Lower lobe of right lung (tissue), 2 donors: ENCODE measurements around the gene SST. TPM values are rescaled to one million over a fixed set of nuclear protein-coding genes. Genes with fewer than 3 reads are reported as not detected.

Experiments
- ATAC-seq, 2 donors: fragments of 200-7000 bp; cut with Tn5 transposase; one replicate each; pipeline ENCODE4 v1.9.1; 2020 to 2022; ENCODE audit warnings: mild to moderate bottlenecking in 2 of 2, moderate library complexity in 2 of 2
- DNase-seq: peaks from one replicate; pipeline ENCODE4 v3.0.0-alpha.2; 2020
- H3K27ac ChIP-seq: fragments of 200-600 bp; one replicate; pipeline ENCODE4 v1.8.0; 2022
- H3K27me3 ChIP-seq: fragments of 200-600 bp; one replicate; pipeline ENCODE4 v1.8.0; 2022; ENCODE audit warnings: low read depth
- H3K36me3 ChIP-seq: fragments of 200-600 bp; one replicate; pipeline ENCODE4 v1.8.0; 2022; ENCODE audit warnings: mild to moderate bottlenecking
- H3K4me1 ChIP-seq: fragments of 200-600 bp; one replicate; pipeline ENCODE4 v1.8.0; 2022
- H3K4me3 ChIP-seq: fragments of 200-600 bp; one replicate; pipeline ENCODE4 v1.8.0; 2022; ENCODE audit warnings: mild to moderate bottlenecking
- H3K9me3 ChIP-seq: fragments of 200-600 bp; one replicate; pipeline ENCODE4 v1.8.0; 2022
- CTCF ChIP-seq: fragments of 200-600 bp; IDR thresholded peaks from one replicate; pipeline ENCODE4 v1.8.0; 2022; ENCODE audit warnings: antibody characterized with exemption, mild to moderate bottlenecking
- intact Hi-C: fragments of 100-400 bp; cut with DNase I; formaldehyde crosslinking; loops from one replicate; pipeline ENCODE4 v1.11.0; 2022
- total RNA-seq: library from RNA; stranded (reverse); fragmentation: NEBNext Ultra II Directional; extraction: Animal tissue kit (Norgen Biotek cat#: 25700); gene quantifications from one replicate; pipeline ENCODE4 v1.2.1, GENCODE V29; 2021
- donor health status: DM: no; HTN: yes; CAD: no; lungs with severe emphysema.

SST gene
- total RNA-seq, 1 donor from 2014 or later: not detected

GRCh38 chr3:187679638-187680396 is 9.6 kb upstream of the SST start:
- H3K27me3 ChIP-seq: peaks cover 5% of the 10 kb centered on the region
- DNase-seq (peak; percentile 74), ATAC-seq (peak; percentile 92 to 96)
- H3K27ac ChIP-seq: no peak overlapping the region
- H3K4me1 ChIP-seq: no peaks in the 10 kb centered on the region
- TF ChIP-seq CTCF: peak; percentile 93
- no peak overlapping the region for H3K4me3 ChIP-seq
- no peaks in the 10 kb centered on the region for H3K36me3 ChIP-seq
- intact Hi-C loops: loop anchor here (5.0 to 10.0 kb wide), 2 partner anchors 363 to 455 kb away; no protein-coding TSS in a partner anchor
- H3K9me3 ChIP-seq: no peaks in the 10 kb centered on the region

- Histone ChIP-seq H3K27ac (no peak overlapping the region), H3K4me3 (no peak overlapping the region), H3K27me3 (peaks cover 12% of the 10 kb centered on the region), H3K9me3 (no peaks in the 10 kb centered on the region), H3K36me3 (no peaks in the 10 kb centered on the region), H3K4me1 (no peaks in the 10 kb centered on the region)
- peak; percentile 72 to 79 for ATAC-seq
- no peak for DNase-seq
- TF ChIP-seq CTCF: peak; percentile 49
- intact Hi-C loops: loop anchor here (5.0 to 10.0 kb wide), 2 partner anchors 361 to 454 kb away; no protein-coding TSS in a partner anchor
Measured at GRCh38 chr3:187678726-187679268, 8.6 kb upstream of the SST start.

GRCh38 chr3:187677604-187678003 is 7.4 kb upstream of the SST start:
- intact Hi-C loops: loop anchor here (5.0 to 10.0 kb wide), 2 partner anchors 360 to 453 kb away; no protein-coding TSS in a partner anchor
- ATAC-seq: no peak
- Histone ChIP-seq H3K36me3 (no peaks in the 10 kb centered on the region), H3K4me1 (no peaks in the 10 kb centered on the region), H3K27me3 (peaks cover 24% of the 10 kb centered on the region), H3K27ac (no peak overlapping the region), H3K4me3 (no peak overlapping the region), H3K9me3 (no peaks in the 10 kb centered on the region)
- no peak for TF ChIP-seq CTCF
- DNase-seq: no peak

GRCh38 chr3:187673012-187673411 is 2.8 kb upstream of the SST start:
- H3K27me3 ChIP-seq: peaks cover 56% of the 10 kb centered on the region

GRCh38 chr3:187667526-187667925 is 2.7 kb downstream of the SST start:
- TF ChIP-seq CTCF: no peak
- no peak overlapping the region for H3K4me3 ChIP-seq
- H3K27ac ChIP-seq: no peak overlapping the region
- no peak for ATAC-seq
- DNase-seq: no peak
- H3K9me3 ChIP-seq: no peaks in the 10 kb centered on the region
- H3K36me3 ChIP-seq: no peaks in the 10 kb centered on the region
- H3K27me3 ChIP-seq: peaks cover 36% of the 10 kb centered on the region
- no peaks in the 10 kb centered on the region for H3K4me1 ChIP-seq
- intact Hi-C loops: no loop called here

More at GRCh38 chr3:187673012-187673411, 2.8 kb upstream of the SST start:
- intact Hi-C loops: loop anchor here (10.0 kb wide), 1 partner anchor 448 kb away; no protein-coding TSS in a partner anchor
- H3K9me3 ChIP-seq: no peaks in the 10 kb centered on the region
- no peaks in the 10 kb centered on the region for H3K4me1 ChIP-seq
- ATAC-seq (no peak), DNase-seq (no peak)
- H3K36me3 ChIP-seq: no peaks in the 10 kb centered on the region
- H3K27ac ChIP-seq: no peak overlapping the region
- no peak overlapping the region for H3K4me3 ChIP-seq
- TF ChIP-seq CTCF: no peak
